ENCODE data around the gene HERC2. TPM values are rescaled to one million over a fixed set of nuclear protein-coding genes. Genes with fewer than 3 reads are reported as not detected.
"Not testable (repeated sequence)": the region's sequence is repeated elsewhere in the genome, so short reads cannot be mapped to it uniquely, and the experiment has no call there.

Gene HERC2
- total RNA-seq, 2 donors from 2014 or later: 18.8 to 40.8 TPM

DNA sequence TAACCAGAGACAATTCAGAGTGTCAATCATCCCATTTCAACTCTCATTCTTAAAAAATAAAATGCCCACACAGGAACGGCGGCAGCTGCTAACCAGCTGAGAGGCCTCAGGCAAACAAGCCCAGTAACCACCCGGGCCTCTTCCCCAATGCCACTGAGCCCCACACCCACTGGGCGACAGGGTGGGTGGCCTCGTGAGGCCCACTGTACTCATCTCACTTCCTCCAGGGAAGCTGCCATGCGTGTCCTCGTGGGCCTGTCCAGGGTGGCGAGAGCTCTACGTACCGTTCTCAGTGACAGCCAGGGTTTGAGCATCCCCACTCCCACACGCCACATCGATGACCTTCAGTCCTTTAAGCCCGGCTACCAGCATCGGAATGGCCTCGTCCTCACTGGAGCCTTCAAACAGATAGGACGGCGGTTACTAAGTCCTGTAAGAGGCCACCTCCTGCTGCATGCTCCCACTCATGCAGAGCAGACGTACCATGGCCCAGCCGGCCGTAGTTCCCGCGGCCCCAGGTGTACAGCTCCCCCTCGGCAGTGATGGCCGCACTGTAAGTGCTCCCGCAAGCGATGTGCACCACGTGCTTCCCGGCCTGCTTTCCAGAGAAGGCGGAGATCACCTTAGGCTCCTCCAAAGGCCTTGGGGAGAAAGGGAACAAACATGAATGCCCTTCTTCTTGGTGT, 56.5 kb downstream of the HERC2 start:
- Mint-ChIP-seq H3K27me3 (no peaks in the 10 kb centered on the region), H3K36me3 (ENCODE audit: low read depth) (peaks cover 73% of the 10 kb centered on the region), H3K4me3 (no peak overlapping the region), H3K27ac (no peak overlapping the region), H3K4me1 (no peaks in the 10 kb centered on the region), H3K9me3 (no peaks in the 10 kb centered on the region)
- ATAC-seq (replicated peaks): no peak

DNA sequence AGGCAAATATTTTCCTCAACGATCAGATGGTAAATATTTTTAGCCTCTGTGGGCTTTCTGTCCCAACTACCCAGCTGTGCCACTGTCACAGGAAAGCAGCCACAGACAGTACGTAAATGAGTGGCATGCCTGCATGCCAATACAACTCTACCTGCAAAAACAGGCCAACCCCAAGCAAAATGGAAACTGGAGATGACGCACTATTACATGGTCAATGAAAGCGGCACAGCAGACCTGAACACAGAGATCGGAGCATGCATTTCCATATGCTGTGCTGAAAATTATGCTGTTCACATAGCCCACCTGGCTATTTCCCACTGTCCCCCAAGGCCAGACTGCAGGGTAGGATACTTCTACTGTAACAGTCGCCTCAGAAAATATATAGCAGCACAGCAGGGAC, 57.8 kb downstream of the HERC2 start:
- Mint-ChIP-seq H3K4me3 (no peak overlapping the region), H3K9me3 (no peaks in the 10 kb centered on the region), H3K27ac (no peak overlapping the region), H3K27me3 (no peaks in the 10 kb centered on the region), H3K36me3 (ENCODE audit: low read depth) (peaks cover 67% of the 10 kb centered on the region), H3K4me1 (no peaks in the 10 kb centered on the region)
- ATAC-seq (replicated peaks): no peak

- Mint-ChIP-seq H3K27ac (no peak overlapping the region), H3K4me1 (no peaks in the 10 kb centered on the region), H3K36me3 (ENCODE audit: low read depth) (peaks cover 66% of the 10 kb centered on the region), H3K27me3 (no peaks in the 10 kb centered on the region), H3K4me3 (no peak overlapping the region), H3K9me3 (no peaks in the 10 kb centered on the region)
- ATAC-seq (replicated peaks): no peak
Observed at GRCh38 chr15:28262438-28262837, 59.5 kb downstream of the HERC2 start.

DNA sequence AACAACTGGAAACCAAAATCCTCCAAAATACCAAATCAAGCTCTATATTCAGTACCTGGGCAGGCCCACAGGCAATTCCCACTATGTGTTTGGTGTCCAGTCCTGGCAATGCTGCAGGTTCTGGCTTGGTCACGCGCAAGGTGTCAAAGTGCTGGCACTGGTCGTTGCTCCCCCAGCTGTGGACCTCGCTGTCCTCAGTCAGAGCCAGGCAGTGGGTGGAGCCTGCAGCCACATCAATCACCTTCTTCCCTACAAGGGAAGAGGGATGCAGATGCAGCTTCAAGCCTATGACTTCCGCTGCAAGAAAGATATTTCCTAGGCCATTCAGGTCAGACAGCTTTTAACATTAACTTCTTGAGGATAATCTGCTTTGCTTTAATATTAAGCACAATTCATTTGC, 61.3 kb downstream of the HERC2 start:
- ATAC-seq (replicated peaks): no peak
- Mint-ChIP-seq H3K27ac (no peak overlapping the region), H3K36me3 (ENCODE audit: low read depth) (peaks cover 68% of the 10 kb centered on the region), H3K27me3 (no peaks in the 10 kb centered on the region), H3K9me3 (no peaks in the 10 kb centered on the region), H3K4me3 (no peak overlapping the region), H3K4me1 (no peaks in the 10 kb centered on the region)

- Mint-ChIP-seq H3K27me3 (no peaks in the 10 kb centered on the region), H3K4me3 (no peak overlapping the region), H3K4me1 (no peaks in the 10 kb centered on the region), H3K27ac (no peak overlapping the region), H3K36me3 (ENCODE audit: low read depth) (peaks cover 68% of the 10 kb centered on the region), H3K9me3 (no peaks in the 10 kb centered on the region)
- ATAC-seq (replicated peaks): no peak
Observed at GRCh38 chr15:28260317-28260716, 61.7 kb downstream of the HERC2 start.

DNA sequence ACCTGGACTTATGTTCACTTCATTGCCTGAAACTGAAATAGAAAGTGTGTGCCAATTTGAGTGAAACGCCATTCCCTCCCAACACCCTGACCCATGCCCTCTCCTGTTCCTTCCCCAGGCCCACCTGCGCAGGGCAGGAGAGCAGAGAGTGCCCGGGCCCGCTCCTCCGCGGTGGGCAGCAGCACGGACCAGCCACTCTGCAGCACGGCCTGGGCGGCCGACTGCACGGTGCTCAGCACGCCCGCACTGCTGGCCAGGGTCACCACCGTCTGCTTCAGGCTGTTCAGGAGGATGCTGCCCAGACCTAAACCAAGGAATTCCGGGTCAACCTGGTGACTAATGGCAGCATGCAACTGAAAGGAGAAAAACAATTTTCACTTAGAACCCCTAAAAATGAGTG, 66.0 kb downstream of the HERC2 start:
- Mint-ChIP-seq H3K9me3 (no peaks in the 10 kb centered on the region), H3K27ac (no peak overlapping the region), H3K36me3 (ENCODE audit: low read depth) (peaks cover 75% of the 10 kb centered on the region), H3K4me1 (no peaks in the 10 kb centered on the region), H3K4me3 (no peak overlapping the region), H3K27me3 (no peaks in the 10 kb centered on the region)
- no peak for ATAC-seq (replicated peaks)

DNA sequence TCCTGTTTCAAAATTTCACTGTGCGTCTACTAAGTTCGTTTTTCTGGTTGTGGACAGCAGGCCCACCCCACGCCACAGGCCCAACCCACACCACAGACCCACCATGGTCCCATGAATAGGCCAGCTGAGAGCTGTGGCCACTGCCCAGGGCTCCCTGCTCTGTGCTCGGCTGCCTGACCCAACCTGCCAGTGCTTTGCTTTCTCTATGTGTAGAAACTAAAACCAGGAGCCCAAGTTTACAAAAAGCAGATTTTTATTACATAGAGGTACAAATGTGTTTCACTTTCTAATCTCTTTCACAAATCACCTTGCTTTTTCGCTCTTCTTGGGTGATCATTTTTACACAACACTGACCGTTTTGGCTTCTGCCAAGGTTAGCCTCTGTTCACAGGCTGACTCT, 69.1 kb downstream of the HERC2 start:
- ATAC-seq (replicated peaks): no peak
- no peak overlapping the region for H3K27ac Mint-ChIP-seq
- peaks cover 81% of the 10 kb centered on the region for H3K36me3 Mint-ChIP-seq (ENCODE audit: low read depth)
- H3K9me3 Mint-ChIP-seq: no peaks in the 10 kb centered on the region
- no peaks in the 10 kb centered on the region for H3K4me1 Mint-ChIP-seq
- no peak overlapping the region for H3K4me3 Mint-ChIP-seq
- no peaks in the 10 kb centered on the region for H3K27me3 Mint-ChIP-seq

GRCh38 chr15:28246605-28247004, 75.4 kb downstream of the HERC2 start:
- Mint-ChIP-seq H3K9me3 (peaks cover 7% of the 10 kb centered on the region), H3K4me1 (no peaks in the 10 kb centered on the region), H3K36me3 (ENCODE audit: low read depth) (peaks cover 81% of the 10 kb centered on the region), H3K27me3 (no peaks in the 10 kb centered on the region), H3K27ac (no peak overlapping the region), H3K4me3 (no peak overlapping the region)
- no peak for ATAC-seq (replicated peaks)

- ATAC-seq (replicated peaks): no peak
- H3K27ac Mint-ChIP-seq: no peak overlapping the region
- H3K4me3 Mint-ChIP-seq: no peak overlapping the region
- peaks cover 80% of the 10 kb centered on the region for H3K36me3 Mint-ChIP-seq (ENCODE audit: low read depth)
- H3K4me1 Mint-ChIP-seq: no peaks in the 10 kb centered on the region
- peaks cover 7% of the 10 kb centered on the region for H3K9me3 Mint-ChIP-seq
- no peaks in the 10 kb centered on the region for H3K27me3 Mint-ChIP-seq
Observed at GRCh38 chr15:28243901-28244300, 78.1 kb downstream of the HERC2 start.

DNA sequence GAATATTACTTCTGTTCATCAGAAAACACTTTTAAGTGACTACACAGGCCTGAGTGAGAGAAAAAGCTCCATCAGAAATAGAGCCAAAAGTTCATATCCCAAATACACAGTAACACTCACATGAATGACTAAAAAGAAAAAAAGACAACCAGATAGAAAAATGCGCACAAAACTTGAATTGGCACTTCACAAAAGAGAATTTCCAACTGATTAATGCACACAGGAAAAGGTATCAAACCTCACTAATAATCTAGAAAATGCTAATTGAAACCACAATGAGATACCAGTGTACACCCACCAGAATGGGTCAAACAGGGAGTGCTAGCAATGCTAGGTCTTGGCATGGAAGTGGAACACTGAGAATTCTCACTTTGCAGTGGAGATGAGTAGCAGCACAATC, 78.6 kb downstream of the HERC2 start:
- ATAC-seq (replicated peaks): no peak
- peaks cover 79% of the 10 kb centered on the region for H3K36me3 Mint-ChIP-seq (ENCODE audit: low read depth)
- H3K27me3 Mint-ChIP-seq: no peaks in the 10 kb centered on the region
- peaks cover 7% of the 10 kb centered on the region for H3K9me3 Mint-ChIP-seq
- no peaks in the 10 kb centered on the region for H3K4me1 Mint-ChIP-seq
- no peak overlapping the region for H3K27ac Mint-ChIP-seq
- H3K4me3 Mint-ChIP-seq: no peak overlapping the region

GRCh38 chr15:28238296-28238695, 83.7 kb downstream of the HERC2 start:
- not testable (repeated sequence) for H3K4me3 Mint-ChIP-seq; H3K9me3 Mint-ChIP-seq; H3K27me3 Mint-ChIP-seq; H3K4me1 Mint-ChIP-seq; ATAC-seq (replicated peaks); H3K27ac Mint-ChIP-seq
- peaks cover 72% of the 10 kb centered on the region for H3K36me3 Mint-ChIP-seq (ENCODE audit: low read depth)

DNA sequence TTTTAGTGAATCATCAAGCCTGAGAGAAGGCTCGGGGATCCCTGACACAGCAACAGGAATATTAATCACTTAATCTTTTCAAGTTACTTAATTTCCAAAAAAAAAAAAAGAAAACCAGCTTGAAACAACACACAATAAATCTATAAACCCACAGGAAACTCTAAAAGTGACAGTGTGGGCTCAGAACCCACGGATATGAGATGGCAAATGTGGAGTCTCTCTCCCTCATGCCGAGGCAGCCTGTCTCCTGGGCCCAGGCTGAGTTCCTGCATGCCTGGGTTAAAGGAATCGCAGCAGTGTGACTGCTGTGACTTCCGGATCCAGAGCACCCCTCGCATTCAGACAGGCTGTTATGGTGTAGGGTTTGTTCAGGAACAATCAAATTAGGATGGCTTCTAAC, 90.2 kb downstream of the HERC2 start:
- peaks cover 72% of the 10 kb centered on the region for H3K36me3 Mint-ChIP-seq (ENCODE audit: low read depth)
- H3K27me3 Mint-ChIP-seq; H3K4me3 Mint-ChIP-seq; H3K27ac Mint-ChIP-seq; H3K9me3 Mint-ChIP-seq; ATAC-seq (replicated peaks); H3K4me1 Mint-ChIP-seq: not testable (repeated sequence)

DNA sequence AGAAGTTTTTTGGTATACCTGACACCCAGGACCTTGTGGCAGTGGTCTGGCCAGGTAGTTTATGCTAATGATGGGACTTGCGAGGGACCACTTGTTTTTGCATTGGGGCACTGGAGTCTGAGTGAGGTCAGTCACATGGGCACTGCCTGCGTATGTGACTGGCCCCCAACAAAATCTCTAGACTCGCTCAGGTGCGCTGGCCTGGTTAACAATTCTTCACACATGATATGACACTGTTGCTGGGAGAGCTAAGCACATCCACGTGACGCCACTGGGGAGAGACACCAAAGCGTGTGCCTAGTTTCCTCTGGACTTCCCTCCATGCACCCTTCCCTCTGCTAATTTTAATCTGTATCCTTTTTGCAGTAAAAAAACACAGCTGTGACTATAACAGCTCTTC, 90.6 kb downstream of the HERC2 start:
- not testable (repeated sequence) for H3K27me3 Mint-ChIP-seq; H3K27ac Mint-ChIP-seq; ATAC-seq (replicated peaks); H3K4me1 Mint-ChIP-seq; H3K9me3 Mint-ChIP-seq; H3K4me3 Mint-ChIP-seq
- H3K36me3 Mint-ChIP-seq (ENCODE audit: low read depth): peaks cover 72% of the 10 kb centered on the region

DNA sequence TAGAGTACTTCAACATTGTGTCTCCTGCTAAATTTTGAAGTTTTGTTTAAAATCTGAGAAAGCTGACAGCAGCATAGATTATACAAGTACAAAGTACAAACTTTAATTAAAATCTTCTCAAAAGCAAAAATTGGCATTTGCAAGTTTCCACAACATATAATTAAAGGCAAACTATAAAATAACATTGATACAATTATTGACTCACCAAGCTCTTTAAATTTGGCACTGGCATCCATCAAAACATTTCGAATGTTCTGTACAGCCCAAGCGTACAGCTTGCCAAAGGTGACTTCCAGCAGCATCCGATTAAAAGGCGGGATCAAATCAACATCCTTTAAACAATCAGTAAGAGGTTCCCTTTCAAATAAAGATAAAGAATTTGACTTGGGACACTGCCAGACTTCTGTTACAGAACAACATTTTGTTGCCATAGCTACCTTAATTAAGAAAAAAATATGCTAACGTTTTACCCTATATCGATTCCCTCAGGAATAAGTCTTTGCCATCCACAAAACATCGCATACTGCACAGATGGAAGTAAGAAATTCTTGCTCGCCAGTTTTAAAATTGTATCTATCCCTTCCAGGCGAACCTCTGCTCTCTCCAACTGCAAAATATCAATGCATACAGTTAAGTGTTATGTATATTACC, 92.9 kb downstream of the HERC2 start:
- ATAC-seq (replicated peaks); H3K4me3 Mint-ChIP-seq; H3K9me3 Mint-ChIP-seq; H3K4me1 Mint-ChIP-seq; H3K27ac Mint-ChIP-seq; H3K27me3 Mint-ChIP-seq: not testable (repeated sequence)
- peaks cover 80% of the 10 kb centered on the region for H3K36me3 Mint-ChIP-seq (ENCODE audit: low read depth)

- Mint-ChIP-seq H3K9me3 (no peaks in the 10 kb centered on the region), H3K27ac (no peak overlapping the region), H3K4me3 (no peak overlapping the region), H3K36me3 (ENCODE audit: low read depth) (peaks cover 74% of the 10 kb centered on the region), H3K27me3 (no peaks in the 10 kb centered on the region), H3K4me1 (no peaks in the 10 kb centered on the region)
- ATAC-seq (replicated peaks): no peak
Observed at GRCh38 chr15:28228096-28228495, 93.9 kb downstream of the HERC2 start.
